A673 (cell line): ENCODE results near the gene MPZL2.

Experiments used
- EZH2 ChIP-seq: fragments of 200-600 bp; sonication (generic); IDR thresholded peaks from 2 replicates; pipeline ENCODE4 v1.6.1; 2017; ENCODE audit warnings: borderline replicate concordance, low read depth, mild to moderate bottlenecking, mixed read lengths, antibody characterized with exemption, low read length; ENCODE audit not compliant: poor library complexity, severe bottlenecking
- TF ChIP-seq, protein P1 (sequence below): fragments of 300-800, 200-600 bp; sonication (generic); conservative IDR thresholded peaks from 2 replicates; pipeline ENCODE4 v1.5.1; 2017; ENCODE audit warnings: low read depth, mild to moderate bottlenecking, antibody characterized with exemption, low read length, moderate library complexity, mixed read lengths

- TF ChIP-seq, protein P1, sequence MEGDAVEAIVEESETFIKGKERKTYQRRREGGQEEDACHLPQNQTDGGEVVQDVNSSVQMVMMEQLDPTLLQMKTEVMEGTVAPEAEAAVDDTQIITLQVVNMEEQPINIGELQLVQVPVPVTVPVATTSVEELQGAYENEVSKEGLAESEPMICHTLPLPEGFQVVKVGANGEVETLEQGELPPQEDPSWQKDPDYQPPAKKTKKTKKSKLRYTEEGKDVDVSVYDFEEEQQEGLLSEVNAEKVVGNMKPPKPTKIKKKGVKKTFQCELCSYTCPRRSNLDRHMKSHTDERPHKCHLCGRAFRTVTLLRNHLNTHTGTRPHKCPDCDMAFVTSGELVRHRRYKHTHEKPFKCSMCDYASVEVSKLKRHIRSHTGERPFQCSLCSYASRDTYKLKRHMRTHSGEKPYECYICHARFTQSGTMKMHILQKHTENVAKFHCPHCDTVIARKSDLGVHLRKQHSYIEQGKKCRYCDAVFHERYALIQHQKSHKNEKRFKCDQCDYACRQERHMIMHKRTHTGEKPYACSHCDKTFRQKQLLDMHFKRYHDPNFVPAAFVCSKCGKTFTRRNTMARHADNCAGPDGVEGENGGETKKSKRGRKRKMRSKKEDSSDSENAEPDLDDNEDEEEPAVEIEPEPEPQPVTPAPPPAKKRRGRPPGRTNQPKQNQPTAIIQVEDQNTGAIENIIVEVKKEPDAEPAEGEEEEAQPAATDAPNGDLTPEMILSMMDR: no peak
- no peak for TF ChIP-seq EZH2
Measured at GRCh38 chr11:118260353-118260752, 3.7 kb downstream of the MPZL2 start.
